Activated CD8-positive, alpha-beta T cell treated with anti-CD3 and anti-CD28 coated beads for 36 hours (primary cell): ENCODE data around the gene LRP8. TPM values are rescaled to one million over a fixed set of nuclear protein-coding genes. Genes with fewer than 3 reads are reported as not detected.

Experiments used
- ATAC-seq: fragments of 200-7000 bp; cut with Tn5 transposase; one replicate; pipeline ENCODE4 v1.10.0; 2021; ENCODE audit warnings: mild to moderate bottlenecking, moderate library complexity
- CTCF ChIA-PET: fragments of 350-600 bp; sonication (Branson Sonifier 250); formaldehyde crosslinking; loops from one replicate; lab custom pipeline; 2021; ENCODE audit warnings: antibody characterized with exemption; lab: Charles Lee
- POLR2A ChIA-PET: fragments of 350-600 bp; sonication (Branson Sonifier 250); formaldehyde crosslinking; loops from one replicate; lab custom pipeline; 2021; ENCODE audit warnings: antibody characterized with exemption; lab: Charles Lee
- DNase-seq: peaks from one replicate; pipeline ENCODE4 v3.0.0-alpha.2; 2020
- H3K27ac Mint-ChIP-seq: one replicate; pipeline ENCODE4 v1.8.0; 2021; ENCODE audit warnings: mild to moderate bottlenecking, mixed read lengths
- H3K27me3 Mint-ChIP-seq: one replicate; pipeline ENCODE4 v1.8.0; 2021; ENCODE audit warnings: mixed read lengths
- H3K36me3 Mint-ChIP-seq: one replicate; pipeline ENCODE4 v1.8.0; 2021; ENCODE audit warnings: low read depth, mixed read lengths
- H3K4me1 Mint-ChIP-seq: one replicate; pipeline ENCODE4 v1.8.0; 2021; ENCODE audit warnings: low read depth, mixed read lengths
- H3K4me3 Mint-ChIP-seq: one replicate; pipeline ENCODE4 v1.8.0; 2021; ENCODE audit warnings: mild to moderate bottlenecking, moderate library complexity, mixed read lengths
- H3K9me3 Mint-ChIP-seq: one replicate; pipeline ENCODE4 v1.8.0; 2021; ENCODE audit warnings: mixed read lengths
- intact Hi-C: fragments of 100-400 bp; cut with micrococcal nuclease; formaldehyde crosslinking; loops from one replicate; pipeline ENCODE4 v1.10.0; 2022
- total RNA-seq, 2 experiments: library from RNA; stranded (reverse); gene quantifications; one replicate each; pipeline ENCODE4 v1.2.3, GENCODE V29; 2021
- TF ChIP-seq, protein P1 (sequence below): fragments of 200-600 bp; IDR thresholded peaks from one replicate; pipeline ENCODE4 v1.8.0; 2022; ENCODE audit warnings: antibody characterized with exemption, mild to moderate bottlenecking

The LRP8 gene
- total RNA-seq, 2 experiments from 2014 or later, result 39.9 to 41.6 TPM

DNA sequence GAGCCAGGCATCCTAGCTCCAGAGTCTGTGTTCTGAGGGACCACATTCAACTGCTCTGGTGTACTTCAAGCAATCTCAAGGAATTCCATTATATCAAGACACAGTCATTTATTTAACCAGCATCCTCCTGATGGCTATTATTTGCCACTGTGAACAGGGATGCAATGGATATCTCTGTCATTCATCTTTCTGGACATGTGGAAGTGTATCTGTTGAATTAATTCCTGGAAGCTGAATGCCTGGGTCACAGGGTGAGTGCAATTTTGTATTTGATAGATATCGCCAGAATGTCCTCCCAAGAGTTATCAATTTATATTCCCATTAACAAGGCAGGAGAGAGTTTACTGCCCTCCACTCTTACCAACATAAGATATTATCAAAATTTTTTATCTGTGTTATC is 24.7 kb upstream of the LRP8 start:
- DNase-seq, result no peak
- no peak for ATAC-seq
- no peaks in the 10 kb centered on the region for H3K27me3 Mint-ChIP-seq
- no peak overlapping the region for H3K4me3 Mint-ChIP-seq
- ChIA-PET CTCF (no interaction called here), POLR2A (no interaction called here)
- H3K36me3 Mint-ChIP-seq, result peaks cover 3% of the 10 kb centered on the region
- no peaks in the 10 kb centered on the region for H3K4me1 Mint-ChIP-seq
- no peak overlapping the region for H3K27ac Mint-ChIP-seq
- intact Hi-C loops, result no loop called here
- TF ChIP-seq, protein P1, sequence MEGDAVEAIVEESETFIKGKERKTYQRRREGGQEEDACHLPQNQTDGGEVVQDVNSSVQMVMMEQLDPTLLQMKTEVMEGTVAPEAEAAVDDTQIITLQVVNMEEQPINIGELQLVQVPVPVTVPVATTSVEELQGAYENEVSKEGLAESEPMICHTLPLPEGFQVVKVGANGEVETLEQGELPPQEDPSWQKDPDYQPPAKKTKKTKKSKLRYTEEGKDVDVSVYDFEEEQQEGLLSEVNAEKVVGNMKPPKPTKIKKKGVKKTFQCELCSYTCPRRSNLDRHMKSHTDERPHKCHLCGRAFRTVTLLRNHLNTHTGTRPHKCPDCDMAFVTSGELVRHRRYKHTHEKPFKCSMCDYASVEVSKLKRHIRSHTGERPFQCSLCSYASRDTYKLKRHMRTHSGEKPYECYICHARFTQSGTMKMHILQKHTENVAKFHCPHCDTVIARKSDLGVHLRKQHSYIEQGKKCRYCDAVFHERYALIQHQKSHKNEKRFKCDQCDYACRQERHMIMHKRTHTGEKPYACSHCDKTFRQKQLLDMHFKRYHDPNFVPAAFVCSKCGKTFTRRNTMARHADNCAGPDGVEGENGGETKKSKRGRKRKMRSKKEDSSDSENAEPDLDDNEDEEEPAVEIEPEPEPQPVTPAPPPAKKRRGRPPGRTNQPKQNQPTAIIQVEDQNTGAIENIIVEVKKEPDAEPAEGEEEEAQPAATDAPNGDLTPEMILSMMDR, result no peak
- H3K9me3 Mint-ChIP-seq, result peaks cover 5% of the 10 kb centered on the region

DNA sequence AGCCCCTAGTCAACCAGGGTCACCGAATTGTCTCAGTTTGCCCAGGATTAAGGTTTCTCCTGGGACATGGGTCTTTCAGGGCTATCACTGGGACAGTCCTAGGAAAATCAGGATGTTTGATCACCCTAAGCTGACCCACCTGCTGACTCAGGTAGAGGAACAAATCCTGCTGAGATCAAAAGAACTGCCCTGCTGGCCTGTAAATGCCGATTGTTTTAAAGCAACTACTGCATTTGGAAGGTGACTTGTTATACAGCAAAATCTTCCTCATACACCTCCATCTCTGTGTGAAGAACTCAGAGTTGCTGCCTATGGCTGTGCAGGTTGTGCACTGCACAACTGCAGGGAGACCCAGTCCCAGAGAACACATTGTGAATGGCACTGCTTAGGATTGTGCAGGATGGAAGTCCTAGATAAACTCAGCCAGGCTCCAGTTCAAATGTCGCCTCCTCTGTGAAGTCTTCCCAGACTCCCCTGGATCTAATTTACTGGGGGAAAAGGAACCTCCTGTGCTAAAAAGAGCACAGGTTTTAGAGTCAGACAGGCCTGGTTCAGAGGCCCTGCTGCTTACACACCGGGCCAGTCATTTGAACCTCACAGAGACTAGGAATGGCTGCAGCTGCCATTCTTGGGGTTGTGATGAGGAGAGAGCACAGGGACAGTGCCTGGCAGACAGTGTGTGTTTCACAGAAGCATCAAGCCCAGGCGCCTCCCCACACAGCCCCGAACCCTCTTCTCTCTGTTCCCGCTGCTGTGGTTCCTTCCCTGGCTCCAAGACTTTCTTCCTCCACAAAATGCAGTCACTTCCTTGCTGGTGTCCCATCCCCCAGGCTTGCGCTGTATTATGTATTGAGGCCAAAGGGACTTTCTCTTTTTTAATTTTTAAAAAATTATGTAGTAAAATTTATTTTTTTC is 23.2 kb upstream of the LRP8 start:
- intact Hi-C loops, result no loop called here
- H3K9me3 Mint-ChIP-seq, result no peaks in the 10 kb centered on the region
- ATAC-seq (no peak), DNase-seq (no peak)
- no peaks in the 10 kb centered on the region for H3K36me3 Mint-ChIP-seq
- TF ChIP-seq, protein P1, result no peak
- ChIA-PET CTCF (no interaction called here), POLR2A (no interaction called here)
- H3K27me3 Mint-ChIP-seq, result no peaks in the 10 kb centered on the region
- H3K4me3 Mint-ChIP-seq, result no peak overlapping the region
- no peak overlapping the region for H3K27ac Mint-ChIP-seq
- H3K4me1 Mint-ChIP-seq, result no peaks in the 10 kb centered on the region

DNA sequence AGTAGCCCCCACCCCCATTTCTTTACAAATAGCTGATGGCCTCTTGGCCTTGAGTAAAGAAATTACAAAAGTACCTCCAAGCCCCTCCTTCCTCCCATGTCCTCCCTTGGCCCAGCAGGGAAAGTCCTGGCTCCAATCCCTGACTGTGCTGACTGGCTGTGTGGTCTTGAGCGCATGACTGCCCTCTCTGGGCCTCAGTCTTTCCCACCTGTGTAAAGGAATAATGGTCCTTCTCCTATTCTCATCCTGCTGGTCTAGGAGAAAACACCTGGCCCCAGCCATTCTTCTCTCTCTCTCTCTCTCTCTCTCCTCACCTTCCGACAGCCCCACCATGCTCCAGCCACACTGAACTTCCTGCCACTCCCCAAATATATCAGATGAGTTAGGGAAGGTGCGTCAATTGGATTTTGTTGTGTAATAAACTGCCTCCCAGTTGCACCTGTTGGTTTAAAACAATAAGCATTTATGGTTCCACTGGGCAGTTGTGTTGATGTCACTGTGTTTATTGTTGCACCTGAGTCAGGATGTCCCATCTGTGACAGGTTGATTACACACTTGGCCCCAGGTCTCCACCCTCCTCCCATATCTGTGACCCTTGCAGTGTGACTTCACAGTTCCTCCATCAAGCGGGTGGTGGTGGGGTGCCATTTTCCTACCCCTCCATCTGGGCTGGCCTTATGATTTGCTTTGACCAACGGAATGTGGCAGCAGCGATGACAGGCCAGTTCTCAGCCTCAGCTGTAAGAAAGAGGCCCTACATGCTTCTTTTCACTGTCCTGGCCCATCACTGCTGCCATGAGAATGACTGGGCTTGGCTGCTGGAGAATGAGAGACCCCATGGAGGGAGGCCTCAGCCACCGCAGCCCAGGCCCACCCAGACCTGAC is 22.3 kb upstream of the LRP8 start:
- DNase-seq, result no peak
- POLR2A ChIA-PET, result no interaction called here

DNA sequence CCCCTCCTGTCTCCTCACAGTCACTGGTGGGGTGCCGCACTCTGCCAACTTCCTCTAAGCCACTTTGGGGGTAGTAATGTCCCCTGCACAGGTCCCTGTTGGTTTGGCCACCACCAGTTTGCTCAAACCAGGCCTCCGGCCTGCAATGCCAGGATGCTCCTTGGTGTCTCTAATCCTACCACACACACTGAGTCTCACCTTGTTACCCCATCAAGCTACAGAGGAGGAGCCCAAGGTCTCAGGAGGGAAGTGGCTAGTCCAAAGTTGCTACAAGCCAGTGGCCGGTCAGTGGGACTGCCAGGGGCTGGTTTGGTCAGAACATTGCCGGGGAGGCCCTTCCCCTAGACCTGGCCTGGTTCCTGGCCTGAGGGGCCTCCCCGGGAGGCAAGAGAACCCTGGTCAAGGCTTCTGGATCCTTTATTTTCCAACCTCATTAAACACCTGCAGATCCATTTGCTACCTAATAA is 21.5 kb upstream of the LRP8 start:
- Mint-ChIP-seq H3K27me3 (no peaks in the 10 kb centered on the region), H3K4me1 (no peaks in the 10 kb centered on the region), H3K4me3 (no peak overlapping the region), H3K36me3 (no peaks in the 10 kb centered on the region), H3K9me3 (no peaks in the 10 kb centered on the region), H3K27ac (no peak overlapping the region)
- ChIA-PET POLR2A (no interaction called here), CTCF (no interaction called here)
- TF ChIP-seq, protein P1, result no peak
- no peak for ATAC-seq
- DNase-seq, result no peak
- intact Hi-C loops, result no loop called here

More for the DNA sequence above, 22.3 kb upstream of the LRP8 start:
- Mint-ChIP-seq H3K27ac (no peak overlapping the region), H3K36me3 (no peaks in the 10 kb centered on the region), H3K9me3 (no peaks in the 10 kb centered on the region), H3K27me3 (no peaks in the 10 kb centered on the region), H3K4me3 (no peak overlapping the region), H3K4me1 (no peaks in the 10 kb centered on the region)
- TF ChIP-seq, protein P1, result no peak
- CTCF ChIA-PET, result no interaction called here
- no peak for ATAC-seq
- intact Hi-C loops, result no loop called here
